WTC11 (cell line): ENCODE results near the gene COLQ. TPM values are rescaled to one million over a fixed set of nuclear protein-coding genes. Genes with fewer than 3 reads are reported as not detected.

Experiments used
- ATAC-seq: fragments of 200-7000 bp; cut with Tn5 transposase; 2 replicates; pipeline ENCODE4 v1.10.0; 2021; ENCODE audit warnings: mild to moderate bottlenecking, moderate library complexity
- CTCF ChIA-PET: fragments of 300-600 bp; sonication (Branson Sonifier 250); formaldehyde crosslinking; loops from one replicate; lab custom pipeline; 2021; ENCODE audit warnings: antibody characterized with exemption; lab: Charles Lee
- POLR2A ChIA-PET: fragments of 350-600 bp; sonication (Branson Sonifier 250); formaldehyde crosslinking; loops from one replicate; lab custom pipeline; 2021; ENCODE audit warnings: antibody characterized with exemption; lab: Charles Lee
- DNase-seq: peaks from one replicate; pipeline ENCODE4 v3.0.0; 2021; ENCODE audit warnings: low spot score
- H3K27ac Mint-ChIP-seq: 2 replicates; pipeline ENCODE4 v1.8.0; 2021; ENCODE audit warnings: mixed read lengths
- H3K27me3 Mint-ChIP-seq: 2 replicates; pipeline ENCODE4 v1.8.0; 2021; ENCODE audit warnings: low read depth, mild to moderate bottlenecking, moderate library complexity, mixed read lengths
- H3K36me3 Mint-ChIP-seq: 2 replicates; pipeline ENCODE4 v1.8.0; 2021; ENCODE audit warnings: mixed read lengths
- H3K4me1 Mint-ChIP-seq: 2 replicates; pipeline ENCODE4 v1.8.0; 2022; ENCODE audit warnings: mixed read lengths
- H3K4me3 Mint-ChIP-seq: 2 replicates; pipeline ENCODE4 v1.8.0; 2021; ENCODE audit warnings: mild to moderate bottlenecking, moderate library complexity, mixed read lengths
- H3K9me3 Mint-ChIP-seq: 2 replicates; pipeline ENCODE4 v1.8.0; 2021; ENCODE audit warnings: mixed read lengths
- ELF4 ChIP-seq: sonication (generic); formaldehyde crosslinking; IDR thresholded peaks from 2 replicates; pipeline ENCODE4 v1.8.1; 2022; ENCODE audit warnings: low read depth, mild to moderate bottlenecking, moderate library complexity, missing genetic modification reagents
- FOXJ3 ChIP-seq: sonication (generic); formaldehyde crosslinking; IDR thresholded peaks from 2 replicates; pipeline ENCODE4 v1.9.0; 2021; ENCODE audit warnings: missing genetic modification reagents, mild to moderate bottlenecking, borderline replicate concordance
- FOXK1 ChIP-seq: sonication (generic); formaldehyde crosslinking; IDR thresholded peaks from 2 replicates; pipeline ENCODE4 v1.8.0; 2022; ENCODE audit warnings: mild to moderate bottlenecking, moderate library complexity, missing genetic modification reagents
- FOXP1 ChIP-seq: sonication (generic); formaldehyde crosslinking; IDR thresholded peaks from 2 replicates; pipeline ENCODE4 v1.8.0; 2022; ENCODE audit warnings: missing genetic modification reagents, mild to moderate bottlenecking, moderate library complexity, borderline replicate concordance
- IRF2 ChIP-seq: sonication (generic); formaldehyde crosslinking; IDR thresholded peaks from 2 replicates; pipeline ENCODE4 v1.8.0; 2022; ENCODE audit warnings: low read depth, missing genetic modification reagents, borderline replicate concordance
- NFATC4 ChIP-seq: fragments of 250-450 bp; sonication (Bioruptor Pico); IDR thresholded peaks from 2 replicates; pipeline ENCODE4 v1.9.0; 2021; ENCODE audit warnings: mild to moderate bottlenecking
- NFYB ChIP-seq: sonication (generic); formaldehyde crosslinking; conservative IDR thresholded peaks from 2 replicates; pipeline ENCODE4 v1.8.0; 2022; ENCODE audit warnings: low read depth, missing genetic modification reagents
- NR2C2 ChIP-seq: sonication (generic); formaldehyde crosslinking; IDR thresholded peaks from 2 replicates; pipeline ENCODE4 v1.8.0; 2022; ENCODE audit warnings: mild to moderate bottlenecking, missing genetic modification reagents
- OVOL2 ChIP-seq: fragments of 250-450 bp; sonication (Bioruptor Pico); IDR thresholded peaks from 2 replicates; pipeline ENCODE4 v1.9.0; 2021; ENCODE audit warnings: mild to moderate bottlenecking, borderline replicate concordance
- RELA ChIP-seq: sonication (generic); formaldehyde crosslinking; IDR thresholded peaks from 2 replicates; pipeline ENCODE4 v1.8.1; 2022; ENCODE audit warnings: missing genetic modification reagents, mild to moderate bottlenecking, borderline replicate concordance
- TCF7 ChIP-seq: sonication (generic); formaldehyde crosslinking; IDR thresholded peaks from 2 replicates; pipeline ENCODE4 v1.8.0; 2022; ENCODE audit warnings: mild to moderate bottlenecking, low read depth, missing genetic modification reagents, moderate library complexity
- ZNF121 ChIP-seq: sonication (generic); formaldehyde crosslinking; IDR thresholded peaks from 2 replicates; pipeline ENCODE4 v1.8.0; 2023; ENCODE audit warnings: missing genetic modification reagents
- ZNF138 ChIP-seq: sonication (generic); formaldehyde crosslinking; conservative IDR thresholded peaks from 2 replicates; pipeline ENCODE4 v1.8.1; 2022; ENCODE audit warnings: mild to moderate bottlenecking, moderate library complexity, missing genetic modification reagents
- total RNA-seq: library from RNA; stranded (reverse); gene quantifications from 3 replicates; pipeline ENCODE4 v1.2.3, GENCODE V29; 2021
- TF ChIP-seq, protein P1 (sequence below): sonication (generic); formaldehyde crosslinking; IDR thresholded peaks from 2 replicates; pipeline ENCODE4 v1.8.1; 2023; ENCODE audit warnings: mild to moderate bottlenecking, missing genetic modification reagents, moderate library complexity
- TF ChIP-seq, protein P2 (sequence below): sonication (generic); formaldehyde crosslinking; IDR thresholded peaks from 2 replicates; pipeline ENCODE4 v1.8.1; 2022; ENCODE audit warnings: low read depth, missing genetic modification reagents, borderline replicate concordance
- TF ChIP-seq, protein P3 (sequence below): fragments of 250-450 bp; sonication (Bioruptor Pico); IDR thresholded peaks from 2 replicates; pipeline ENCODE4 v1.9.0; 2021; ENCODE audit warnings: mild to moderate bottlenecking, borderline replicate concordance
- TF ChIP-seq, protein P4 (sequence below): sonication (generic); formaldehyde crosslinking; IDR thresholded peaks from 2 replicates; pipeline ENCODE4 v1.8.0; 2022; ENCODE audit warnings: mild to moderate bottlenecking, missing genetic modification reagents
- TF ChIP-seq, protein P5 (sequence below): fragments of 200-600 bp; IDR thresholded peaks from 2 replicates; pipeline ENCODE4 v1.8.0; 2022; ENCODE audit warnings: antibody characterized with exemption
- TF ChIP-seq, protein P6 (sequence below): sonication (generic); formaldehyde crosslinking; IDR thresholded peaks from 2 replicates; pipeline ENCODE4 v1.8.1; 2023; ENCODE audit warnings: mild to moderate bottlenecking, missing genetic modification reagents

The COLQ gene
- total RNA-seq, 1 experiment from 2014 or later, result 2.2 TPM

DNA sequence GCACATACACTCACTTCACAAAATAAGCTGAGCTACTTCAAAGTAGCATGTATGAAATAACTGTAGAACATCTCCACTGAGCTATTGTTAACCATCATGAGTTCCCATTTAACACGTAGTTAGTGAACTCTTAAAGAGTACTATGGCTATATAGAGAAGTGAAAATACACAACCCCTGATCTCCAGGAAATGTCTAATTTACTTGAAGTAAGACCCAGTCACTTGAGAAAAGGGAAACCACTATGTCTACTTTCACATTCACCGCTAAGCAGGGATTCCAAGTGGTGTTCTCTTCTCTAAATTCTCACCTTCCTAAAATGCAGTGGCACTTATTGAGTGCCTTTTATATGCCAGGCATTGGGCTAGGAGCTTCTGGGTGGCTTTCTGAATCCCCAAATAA is 35.0 kb upstream of the COLQ start:
- ATAC-seq (no peak), DNase-seq (no peak)
- Mint-ChIP-seq H3K9me3 (no peaks in the 10 kb centered on the region), H3K4me1 (peaks cover 8% of the 10 kb centered on the region), H3K36me3 (peaks cover 11% of the 10 kb centered on the region; the same call in 1 of the 2 replicates), H3K27me3 (no peaks in the 10 kb centered on the region), H3K27ac (no peak overlapping the region), H3K4me3 (no peak overlapping the region)
- ChIA-PET CTCF (interaction anchor here (0.6 to 2.6 kb wide), 2 partner anchors 19 to 30 kb away, joined by 3 to 37 read pairs; no protein-coding TSS in a partner anchor), POLR2A (no interaction called here)
- TF ChIP-seq ZNF138 (CRISPR knock-in tag), result no peak
- TF ChIP-seq IRF2, result no peak
- TF ChIP-seq, protein P1, sequence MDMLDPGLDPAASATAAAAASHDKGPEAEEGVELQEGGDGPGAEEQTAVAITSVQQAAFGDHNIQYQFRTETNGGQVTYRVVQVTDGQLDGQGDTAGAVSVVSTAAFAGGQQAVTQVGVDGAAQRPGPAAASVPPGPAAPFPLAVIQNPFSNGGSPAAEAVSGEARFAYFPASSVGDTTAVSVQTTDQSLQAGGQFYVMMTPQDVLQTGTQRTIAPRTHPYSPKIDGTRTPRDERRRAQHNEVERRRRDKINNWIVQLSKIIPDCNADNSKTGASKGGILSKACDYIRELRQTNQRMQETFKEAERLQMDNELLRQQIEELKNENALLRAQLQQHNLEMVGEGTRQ, result no peak
- TF ChIP-seq, protein P2, sequence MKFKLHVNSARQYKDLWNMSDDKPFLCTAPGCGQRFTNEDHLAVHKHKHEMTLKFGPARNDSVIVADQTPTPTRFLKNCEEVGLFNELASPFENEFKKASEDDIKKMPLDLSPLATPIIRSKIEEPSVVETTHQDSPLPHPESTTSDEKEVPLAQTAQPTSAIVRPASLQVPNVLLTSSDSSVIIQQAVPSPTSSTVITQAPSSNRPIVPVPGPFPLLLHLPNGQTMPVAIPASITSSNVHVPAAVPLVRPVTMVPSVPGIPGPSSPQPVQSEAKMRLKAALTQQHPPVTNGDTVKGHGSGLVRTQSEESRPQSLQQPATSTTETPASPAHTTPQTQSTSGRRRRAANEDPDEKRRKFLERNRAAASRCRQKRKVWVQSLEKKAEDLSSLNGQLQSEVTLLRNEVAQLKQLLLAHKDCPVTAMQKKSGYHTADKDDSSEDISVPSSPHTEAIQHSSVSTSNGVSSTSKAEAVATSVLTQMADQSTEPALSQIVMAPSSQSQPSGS (CRISPR knock-in tag), result no peak

DNA sequence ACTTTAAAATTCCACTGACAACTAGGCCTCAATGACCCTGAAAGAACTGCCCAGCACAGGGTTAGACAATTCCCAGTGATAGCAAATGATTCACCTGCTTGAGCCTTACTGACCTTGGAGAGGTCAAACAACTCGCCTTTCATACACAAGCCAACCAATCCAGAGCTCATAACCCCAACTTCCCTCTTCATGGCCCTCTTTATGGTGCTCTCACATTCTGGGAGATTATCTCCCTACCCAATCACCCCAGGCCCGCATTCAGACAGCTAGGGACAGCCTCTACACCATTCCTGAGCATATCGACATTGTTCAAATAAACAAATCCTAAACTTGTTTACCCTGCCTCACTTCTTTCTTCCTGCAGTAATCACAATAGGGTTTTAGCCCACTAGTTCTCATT is 32.2 kb upstream of the COLQ start:
- H3K27me3 Mint-ChIP-seq, result no peaks in the 10 kb centered on the region
- H3K4me3 Mint-ChIP-seq, result no peak overlapping the region
- CTCF ChIA-PET, result no interaction called here
- H3K36me3 Mint-ChIP-seq, result peaks cover 2% of the 10 kb centered on the region; the same call in 1 of the 2 replicates
- DNase-seq (no peak), ATAC-seq (no peak)
- H3K27ac Mint-ChIP-seq, result no peak overlapping the region
- H3K4me1 Mint-ChIP-seq, result peaks cover 8% of the 10 kb centered on the region
- POLR2A ChIA-PET, result no interaction called here
- TF ChIP-seq ZNF138 (CRISPR knock-in tag) (no peak), RELA (CRISPR knock-in tag) (no peak), NR2C2 (CRISPR knock-in tag) (no peak), OVOL2 (no peak), FOXJ3 (CRISPR knock-in tag) (no peak)
- TF ChIP-seq, protein P3, sequence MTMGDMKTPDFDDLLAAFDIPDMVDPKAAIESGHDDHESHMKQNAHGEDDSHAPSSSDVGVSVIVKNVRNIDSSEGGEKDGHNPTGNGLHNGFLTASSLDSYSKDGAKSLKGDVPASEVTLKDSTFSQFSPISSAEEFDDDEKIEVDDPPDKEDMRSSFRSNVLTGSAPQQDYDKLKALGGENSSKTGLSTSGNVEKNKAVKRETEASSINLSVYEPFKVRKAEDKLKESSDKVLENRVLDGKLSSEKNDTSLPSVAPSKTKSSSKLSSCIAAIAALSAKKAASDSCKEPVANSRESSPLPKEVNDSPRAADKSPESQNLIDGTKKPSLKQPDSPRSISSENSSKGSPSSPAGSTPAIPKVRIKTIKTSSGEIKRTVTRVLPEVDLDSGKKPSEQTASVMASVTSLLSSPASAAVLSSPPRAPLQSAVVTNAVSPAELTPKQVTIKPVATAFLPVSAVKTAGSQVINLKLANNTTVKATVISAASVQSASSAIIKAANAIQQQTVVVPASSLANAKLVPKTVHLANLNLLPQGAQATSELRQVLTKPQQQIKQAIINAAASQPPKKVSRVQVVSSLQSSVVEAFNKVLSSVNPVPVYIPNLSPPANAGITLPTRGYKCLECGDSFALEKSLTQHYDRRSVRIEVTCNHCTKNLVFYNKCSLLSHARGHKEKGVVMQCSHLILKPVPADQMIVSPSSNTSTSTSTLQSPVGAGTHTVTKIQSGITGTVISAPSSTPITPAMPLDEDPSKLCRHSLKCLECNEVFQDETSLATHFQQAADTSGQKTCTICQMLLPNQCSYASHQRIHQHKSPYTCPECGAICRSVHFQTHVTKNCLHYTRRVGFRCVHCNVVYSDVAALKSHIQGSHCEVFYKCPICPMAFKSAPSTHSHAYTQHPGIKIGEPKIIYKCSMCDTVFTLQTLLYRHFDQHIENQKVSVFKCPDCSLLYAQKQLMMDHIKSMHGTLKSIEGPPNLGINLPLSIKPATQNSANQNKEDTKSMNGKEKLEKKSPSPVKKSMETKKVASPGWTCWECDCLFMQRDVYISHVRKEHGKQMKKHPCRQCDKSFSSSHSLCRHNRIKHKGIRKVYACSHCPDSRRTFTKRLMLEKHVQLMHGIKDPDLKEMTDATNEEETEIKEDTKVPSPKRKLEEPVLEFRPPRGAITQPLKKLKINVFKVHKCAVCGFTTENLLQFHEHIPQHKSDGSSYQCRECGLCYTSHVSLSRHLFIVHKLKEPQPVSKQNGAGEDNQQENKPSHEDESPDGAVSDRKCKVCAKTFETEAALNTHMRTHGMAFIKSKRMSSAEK (CRISPR knock-in tag), result no peak
- TF ChIP-seq, protein P4, sequence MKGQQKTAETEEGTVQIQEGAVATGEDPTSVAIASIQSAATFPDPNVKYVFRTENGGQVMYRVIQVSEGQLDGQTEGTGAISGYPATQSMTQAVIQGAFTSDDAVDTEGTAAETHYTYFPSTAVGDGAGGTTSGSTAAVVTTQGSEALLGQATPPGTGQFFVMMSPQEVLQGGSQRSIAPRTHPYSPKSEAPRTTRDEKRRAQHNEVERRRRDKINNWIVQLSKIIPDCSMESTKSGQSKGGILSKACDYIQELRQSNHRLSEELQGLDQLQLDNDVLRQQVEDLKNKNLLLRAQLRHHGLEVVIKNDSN (CRISPR knock-in tag), result no peak
- H3K9me3 Mint-ChIP-seq, result peaks cover 8% of the 10 kb centered on the region

DNA sequence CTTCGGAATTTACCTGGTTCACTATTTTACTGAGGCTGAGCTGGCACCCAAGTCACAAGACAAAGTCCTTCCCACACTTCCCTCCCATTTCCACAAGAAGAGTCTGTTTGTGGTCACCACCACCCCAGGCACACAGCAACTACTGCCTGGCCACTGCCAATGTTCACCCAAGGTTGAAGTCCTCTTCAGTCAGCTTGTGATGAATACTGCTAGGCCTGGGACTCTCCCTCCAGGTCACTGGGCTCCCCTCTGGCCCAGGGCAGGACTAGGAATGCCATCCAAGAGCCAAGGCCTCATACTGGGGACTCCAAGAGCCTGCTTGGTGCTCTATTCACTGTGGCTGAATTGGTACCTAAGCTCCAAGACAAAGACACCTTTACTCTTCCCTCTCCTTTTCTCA is 30.4 kb upstream of the COLQ start:
- H3K27me3 Mint-ChIP-seq, result no peaks in the 10 kb centered on the region
- no peak for DNase-seq
- no peak overlapping the region for H3K27ac Mint-ChIP-seq

More for the DNA sequence above, 30.4 kb upstream of the COLQ start:
- no peak overlapping the region for H3K4me3 Mint-ChIP-seq
- peaks cover 19% of the 10 kb centered on the region for H3K9me3 Mint-ChIP-seq
- POLR2A ChIA-PET, result no interaction called here
- CTCF ChIA-PET, result interaction anchor here (1.6 kb wide), 1 partner anchor 25 kb away, joined by 5 read pairs; no protein-coding TSS in a partner anchor
- ATAC-seq, result no peak
- TF ChIP-seq NFYB (CRISPR knock-in tag), result no peak
- no peak for TF ChIP-seq NFATC4 (CRISPR knock-in tag)
- no peak for TF ChIP-seq ELF4 (CRISPR knock-in tag)
- TF ChIP-seq, protein P5, sequence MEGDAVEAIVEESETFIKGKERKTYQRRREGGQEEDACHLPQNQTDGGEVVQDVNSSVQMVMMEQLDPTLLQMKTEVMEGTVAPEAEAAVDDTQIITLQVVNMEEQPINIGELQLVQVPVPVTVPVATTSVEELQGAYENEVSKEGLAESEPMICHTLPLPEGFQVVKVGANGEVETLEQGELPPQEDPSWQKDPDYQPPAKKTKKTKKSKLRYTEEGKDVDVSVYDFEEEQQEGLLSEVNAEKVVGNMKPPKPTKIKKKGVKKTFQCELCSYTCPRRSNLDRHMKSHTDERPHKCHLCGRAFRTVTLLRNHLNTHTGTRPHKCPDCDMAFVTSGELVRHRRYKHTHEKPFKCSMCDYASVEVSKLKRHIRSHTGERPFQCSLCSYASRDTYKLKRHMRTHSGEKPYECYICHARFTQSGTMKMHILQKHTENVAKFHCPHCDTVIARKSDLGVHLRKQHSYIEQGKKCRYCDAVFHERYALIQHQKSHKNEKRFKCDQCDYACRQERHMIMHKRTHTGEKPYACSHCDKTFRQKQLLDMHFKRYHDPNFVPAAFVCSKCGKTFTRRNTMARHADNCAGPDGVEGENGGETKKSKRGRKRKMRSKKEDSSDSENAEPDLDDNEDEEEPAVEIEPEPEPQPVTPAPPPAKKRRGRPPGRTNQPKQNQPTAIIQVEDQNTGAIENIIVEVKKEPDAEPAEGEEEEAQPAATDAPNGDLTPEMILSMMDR, result no peak
- TF ChIP-seq TCF7 (CRISPR knock-in tag), result no peak
- no peak for TF ChIP-seq FOXP1 (CRISPR knock-in tag)
- no peak for TF ChIP-seq FOXK1
- no peak for TF ChIP-seq ZNF121
- TF ChIP-seq, protein P6, sequence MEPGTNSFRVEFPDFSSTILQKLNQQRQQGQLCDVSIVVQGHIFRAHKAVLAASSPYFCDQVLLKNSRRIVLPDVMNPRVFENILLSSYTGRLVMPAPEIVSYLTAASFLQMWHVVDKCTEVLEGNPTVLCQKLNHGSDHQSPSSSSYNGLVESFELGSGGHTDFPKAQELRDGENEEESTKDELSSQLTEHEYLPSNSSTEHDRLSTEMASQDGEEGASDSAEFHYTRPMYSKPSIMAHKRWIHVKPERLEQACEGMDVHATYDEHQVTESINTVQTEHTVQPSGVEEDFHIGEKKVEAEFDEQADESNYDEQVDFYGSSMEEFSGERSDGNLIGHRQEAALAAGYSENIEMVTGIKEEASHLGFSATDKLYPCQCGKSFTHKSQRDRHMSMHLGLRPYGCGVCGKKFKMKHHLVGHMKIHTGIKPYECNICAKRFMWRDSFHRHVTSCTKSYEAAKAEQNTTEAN (CRISPR knock-in tag), result no peak
- H3K4me1 Mint-ChIP-seq, result peaks cover 5% of the 10 kb centered on the region; the same call in 1 of the 2 replicates
- peaks cover 2% of the 10 kb centered on the region; the same call in 1 of the 2 replicates for H3K36me3 Mint-ChIP-seq
